ENCODE results near the gene IFITM5.
"Not testable (repeated sequence)": the region's sequence is repeated elsewhere in the genome, so short reads cannot be mapped to it uniquely, and the experiment has no call there.

The IFITM5 gene

DNA sequence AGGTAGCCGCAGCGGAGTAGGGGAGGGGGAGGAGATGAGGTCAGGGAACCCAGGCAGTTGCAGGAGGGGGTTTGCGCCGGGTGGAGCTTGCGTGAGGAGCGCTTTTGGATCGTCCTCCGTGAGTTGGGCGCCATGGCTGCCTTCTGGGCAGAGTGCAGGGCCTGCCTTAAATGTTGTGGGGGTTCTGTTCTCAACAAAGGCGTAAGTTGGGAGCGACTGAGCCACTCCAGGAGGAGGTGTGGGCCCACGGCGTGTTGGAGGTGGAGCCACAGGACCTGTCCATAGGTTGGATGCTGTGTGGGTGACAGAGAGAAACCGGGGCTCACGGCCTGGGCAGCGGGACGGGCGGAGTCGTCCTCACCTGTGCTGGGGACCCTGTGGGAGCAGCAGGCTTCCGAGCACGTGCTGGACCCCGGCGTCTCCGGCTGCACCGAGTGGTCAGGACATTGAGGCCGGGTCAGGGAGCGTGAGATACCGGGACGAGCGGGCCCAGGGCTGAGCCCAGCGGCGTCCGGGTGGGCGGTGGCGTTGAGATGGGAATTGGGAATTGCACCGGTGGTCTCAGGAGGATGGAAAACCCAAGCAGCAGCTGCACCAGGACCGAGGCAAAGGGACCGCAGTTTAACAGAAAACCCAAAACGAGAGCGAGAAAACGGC is 11.4 kb downstream of the IFITM5 start:
- TF ChIP-seq, protein P1, sequence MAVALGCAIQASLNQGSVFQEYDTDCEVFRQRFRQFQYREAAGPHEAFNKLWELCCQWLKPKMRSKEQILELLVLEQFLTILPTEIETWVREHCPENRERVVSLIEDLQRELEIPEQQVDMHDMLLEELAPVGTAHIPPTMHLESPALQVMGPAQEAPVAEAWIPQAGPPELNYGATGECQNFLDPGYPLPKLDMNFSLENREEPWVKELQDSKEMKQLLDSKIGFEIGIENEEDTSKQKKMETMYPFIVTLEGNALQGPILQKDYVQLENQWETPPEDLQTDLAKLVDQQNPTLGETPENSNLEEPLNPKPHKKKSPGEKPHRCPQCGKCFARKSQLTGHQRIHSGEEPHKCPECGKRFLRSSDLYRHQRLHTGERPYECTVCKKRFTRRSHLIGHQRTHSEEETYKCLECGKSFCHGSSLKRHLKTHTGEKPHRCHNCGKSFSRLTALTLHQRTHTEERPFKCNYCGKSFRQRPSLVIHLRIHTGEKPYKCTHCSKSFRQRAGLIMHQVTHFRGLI (tag by site-specific recombination; IDR thresholded peaks at IDR 0.05): no peak
- TF ChIP-seq, protein P2, sequence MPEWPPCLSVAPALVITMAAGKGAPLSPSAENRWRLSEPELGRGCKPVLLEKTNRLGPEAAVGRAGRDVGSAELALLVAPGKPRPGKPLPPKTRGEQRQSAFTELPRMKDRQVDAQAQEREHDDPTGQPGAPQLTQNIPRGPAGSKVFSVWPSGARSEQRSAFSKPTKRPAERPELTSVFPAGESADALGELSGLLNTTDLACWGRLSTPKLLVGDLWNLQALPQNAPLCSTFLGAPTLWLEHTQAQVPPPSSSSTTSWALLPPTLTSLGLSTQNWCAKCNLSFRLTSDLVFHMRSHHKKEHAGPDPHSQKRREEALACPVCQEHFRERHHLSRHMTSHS (tag by site-specific recombination; IDR thresholded peaks at IDR 0.05): no peak
- TF ChIP-seq, protein P3, sequence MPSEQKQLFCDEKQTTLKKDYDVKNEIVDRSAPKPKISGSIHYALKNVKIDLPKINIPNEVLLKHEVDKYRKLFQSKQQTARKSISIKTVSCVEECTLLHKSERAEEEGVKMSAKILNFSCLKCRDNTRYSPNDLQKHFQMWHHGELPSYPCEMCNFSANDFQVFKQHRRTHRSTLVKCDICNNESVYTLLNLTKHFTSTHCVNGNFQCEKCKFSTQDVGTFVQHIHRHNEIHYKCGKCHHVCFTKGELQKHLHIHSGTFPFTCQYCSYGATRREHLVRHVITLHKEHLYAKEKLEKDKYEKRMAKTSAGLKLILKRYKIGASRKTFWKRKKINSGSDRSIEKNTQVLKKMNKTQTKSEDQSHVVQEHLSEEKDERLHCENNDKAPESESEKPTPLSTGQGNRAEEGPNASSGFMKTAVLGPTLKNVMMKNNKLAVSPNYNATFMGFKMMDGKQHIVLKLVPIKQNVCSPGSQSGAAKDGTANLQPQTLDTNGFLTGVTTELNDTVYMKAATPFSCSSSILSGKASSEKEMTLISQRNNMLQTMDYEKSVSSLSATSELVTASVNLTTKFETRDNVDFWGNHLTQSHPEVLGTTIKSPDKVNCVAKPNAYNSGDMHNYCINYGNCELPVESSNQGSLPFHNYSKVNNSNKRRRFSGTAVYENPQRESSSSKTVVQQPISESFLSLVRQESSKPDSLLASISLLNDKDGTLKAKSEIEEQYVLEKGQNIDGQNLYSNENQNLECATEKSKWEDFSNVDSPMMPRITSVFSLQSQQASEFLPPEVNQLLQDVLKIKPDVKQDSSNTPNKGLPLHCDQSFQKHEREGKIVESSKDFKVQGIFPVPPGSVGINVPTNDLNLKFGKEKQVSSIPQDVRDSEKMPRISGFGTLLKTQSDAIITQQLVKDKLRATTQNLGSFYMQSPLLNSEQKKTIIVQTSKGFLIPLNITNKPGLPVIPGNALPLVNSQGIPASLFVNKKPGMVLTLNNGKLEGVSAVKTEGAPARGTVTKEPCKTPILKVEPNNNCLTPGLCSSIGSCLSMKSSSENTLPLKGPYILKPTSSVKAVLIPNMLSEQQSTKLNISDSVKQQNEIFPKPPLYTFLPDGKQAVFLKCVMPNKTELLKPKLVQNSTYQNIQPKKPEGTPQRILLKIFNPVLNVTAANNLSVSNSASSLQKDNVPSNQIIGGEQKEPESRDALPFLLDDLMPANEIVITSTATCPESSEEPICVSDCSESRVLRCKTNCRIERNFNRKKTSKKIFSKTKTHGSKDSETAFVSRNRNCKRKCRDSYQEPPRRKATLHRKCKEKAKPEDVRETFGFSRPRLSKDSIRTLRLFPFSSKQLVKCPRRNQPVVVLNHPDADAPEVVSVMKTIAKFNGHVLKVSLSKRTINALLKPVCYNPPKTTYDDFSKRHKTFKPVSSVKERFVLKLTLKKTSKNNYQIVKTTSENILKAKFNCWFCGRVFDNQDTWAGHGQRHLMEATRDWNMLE (tag by site-specific recombination; conservative IDR thresholded peaks at IDR 0.05; ENCODE audit: low read depth): no peak
- TF ChIP-seq ZNF184 (tag by site-specific recombination; IDR thresholded peaks at IDR 0.05) (no peak), SCRT2 (tag by site-specific recombination; IDR thresholded peaks at IDR 0.05) (no peak), ZNF214 (tag by site-specific recombination; IDR thresholded peaks at IDR 0.05; ENCODE audit: borderline replicate concordance) (no peak), KLF16 (tag by site-specific recombination; IDR thresholded peaks at IDR 0.05) (no peak), ZFP69B (tag by site-specific recombination; IDR thresholded peaks at IDR 0.05) (0 out of 2 replicates have a peak, but pooled peaks have one; percentile 46), SP2 (tag by site-specific recombination; IDR thresholded peaks at IDR 0.05) (0 out of 2 replicates have a peak, but pooled peaks have one; percentile 8), ZNF555 (tag by site-specific recombination; conservative IDR thresholded peaks at IDR 0.05) (no peak), ZSCAN30 (tag by site-specific recombination; IDR thresholded peaks at IDR 0.05) (no peak), ZNF558 (tag by site-specific recombination; IDR thresholded peaks at IDR 0.05) (no peak), ZBTB21 (tag by site-specific recombination; IDR thresholded peaks at IDR 0.05) (no peak)
- TF ChIP-seq, protein P4, sequence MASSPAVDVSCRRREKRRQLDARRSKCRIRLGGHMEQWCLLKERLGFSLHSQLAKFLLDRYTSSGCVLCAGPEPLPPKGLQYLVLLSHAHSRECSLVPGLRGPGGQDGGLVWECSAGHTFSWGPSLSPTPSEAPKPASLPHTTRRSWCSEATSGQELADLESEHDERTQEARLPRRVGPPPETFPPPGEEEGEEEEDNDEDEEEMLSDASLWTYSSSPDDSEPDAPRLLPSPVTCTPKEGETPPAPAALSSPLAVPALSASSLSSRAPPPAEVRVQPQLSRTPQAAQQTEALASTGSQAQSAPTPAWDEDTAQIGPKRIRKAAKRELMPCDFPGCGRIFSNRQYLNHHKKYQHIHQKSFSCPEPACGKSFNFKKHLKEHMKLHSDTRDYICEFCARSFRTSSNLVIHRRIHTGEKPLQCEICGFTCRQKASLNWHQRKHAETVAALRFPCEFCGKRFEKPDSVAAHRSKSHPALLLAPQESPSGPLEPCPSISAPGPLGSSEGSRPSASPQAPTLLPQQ (tag by site-specific recombination; IDR thresholded peaks at IDR 0.05): 0 out of 2 replicates have a peak, but pooled peaks have one; percentile 17
- TF ChIP-seq, protein P5, sequence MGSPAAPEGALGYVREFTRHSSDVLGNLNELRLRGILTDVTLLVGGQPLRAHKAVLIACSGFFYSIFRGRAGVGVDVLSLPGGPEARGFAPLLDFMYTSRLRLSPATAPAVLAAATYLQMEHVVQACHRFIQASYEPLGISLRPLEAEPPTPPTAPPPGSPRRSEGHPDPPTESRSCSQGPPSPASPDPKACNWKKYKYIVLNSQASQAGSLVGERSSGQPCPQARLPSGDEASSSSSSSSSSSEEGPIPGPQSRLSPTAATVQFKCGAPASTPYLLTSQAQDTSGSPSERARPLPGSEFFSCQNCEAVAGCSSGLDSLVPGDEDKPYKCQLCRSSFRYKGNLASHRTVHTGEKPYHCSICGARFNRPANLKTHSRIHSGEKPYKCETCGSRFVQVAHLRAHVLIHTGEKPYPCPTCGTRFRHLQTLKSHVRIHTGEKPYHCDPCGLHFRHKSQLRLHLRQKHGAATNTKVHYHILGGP (tag by site-specific recombination; IDR thresholded peaks at IDR 0.05): no peak
- TF ChIP-seq, protein P6, sequence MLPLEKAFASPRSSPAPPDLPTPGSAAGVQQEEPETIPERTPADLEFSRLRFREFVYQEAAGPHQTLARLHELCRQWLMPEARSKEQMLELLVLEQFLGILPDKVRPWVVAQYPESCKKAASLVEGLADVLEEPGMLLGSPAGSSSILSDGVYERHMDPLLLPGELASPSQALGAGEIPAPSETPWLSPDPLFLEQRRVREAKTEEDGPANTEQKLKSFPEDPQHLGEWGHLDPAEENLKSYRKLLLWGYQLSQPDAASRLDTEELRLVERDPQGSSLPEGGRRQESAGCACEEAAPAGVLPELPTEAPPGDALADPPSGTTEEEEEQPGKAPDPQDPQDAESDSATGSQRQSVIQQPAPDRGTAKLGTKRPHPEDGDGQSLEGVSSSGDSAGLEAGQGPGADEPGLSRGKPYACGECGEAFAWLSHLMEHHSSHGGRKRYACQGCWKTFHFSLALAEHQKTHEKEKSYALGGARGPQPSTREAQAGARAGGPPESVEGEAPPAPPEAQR (tag by site-specific recombination; IDR thresholded peaks at IDR 0.05): no peak
- TF ChIP-seq, protein P7, sequence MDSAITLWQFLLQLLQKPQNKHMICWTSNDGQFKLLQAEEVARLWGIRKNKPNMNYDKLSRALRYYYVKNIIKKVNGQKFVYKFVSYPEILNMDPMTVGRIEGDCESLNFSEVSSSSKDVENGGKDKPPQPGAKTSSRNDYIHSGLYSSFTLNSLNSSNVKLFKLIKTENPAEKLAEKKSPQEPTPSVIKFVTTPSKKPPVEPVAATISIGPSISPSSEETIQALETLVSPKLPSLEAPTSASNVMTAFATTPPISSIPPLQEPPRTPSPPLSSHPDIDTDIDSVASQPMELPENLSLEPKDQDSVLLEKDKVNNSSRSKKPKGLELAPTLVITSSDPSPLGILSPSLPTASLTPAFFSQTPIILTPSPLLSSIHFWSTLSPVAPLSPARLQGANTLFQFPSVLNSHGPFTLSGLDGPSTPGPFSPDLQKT (IDR thresholded peaks at IDR 0.05; ENCODE audit: borderline replicate concordance, low read depth, low read length): no peak
- H3K4me3 ChIP-seq (ENCODE audit: low read depth, low read length): peak overlapping the region; percentile 45
- H3K27ac ChIP-seq (ENCODE audit: extremely low read depth, low read depth, low read length): no peak overlapping the region
- ChIA-PET POLR2A (no interaction called here), CTCF (interaction anchor here (0.6 to 2.0 kb wide), 2 partner anchors 21 to 37 kb away, joined by 5 to 9 read pairs; no protein-coding TSS in a partner anchor)
- H3K4me1 ChIP-seq (ENCODE audit: control insufficient read depth, insufficient read depth, low read length): no peaks in the 10 kb centered on the region
- no peaks in the 10 kb centered on the region for H3K9me3 ChIP-seq (ENCODE audit: control insufficient read depth, insufficient read depth, low read depth, low read length)
- H3K36me3 ChIP-seq (ENCODE audit: control insufficient read depth in 2 of 2, insufficient read depth in 1 of 2, low read length in 2 of 2): peaks cover 0 to 17% of the 10 kb centered on the region in 2 experiments; a peak in 1 of 3 replicates

DNA sequence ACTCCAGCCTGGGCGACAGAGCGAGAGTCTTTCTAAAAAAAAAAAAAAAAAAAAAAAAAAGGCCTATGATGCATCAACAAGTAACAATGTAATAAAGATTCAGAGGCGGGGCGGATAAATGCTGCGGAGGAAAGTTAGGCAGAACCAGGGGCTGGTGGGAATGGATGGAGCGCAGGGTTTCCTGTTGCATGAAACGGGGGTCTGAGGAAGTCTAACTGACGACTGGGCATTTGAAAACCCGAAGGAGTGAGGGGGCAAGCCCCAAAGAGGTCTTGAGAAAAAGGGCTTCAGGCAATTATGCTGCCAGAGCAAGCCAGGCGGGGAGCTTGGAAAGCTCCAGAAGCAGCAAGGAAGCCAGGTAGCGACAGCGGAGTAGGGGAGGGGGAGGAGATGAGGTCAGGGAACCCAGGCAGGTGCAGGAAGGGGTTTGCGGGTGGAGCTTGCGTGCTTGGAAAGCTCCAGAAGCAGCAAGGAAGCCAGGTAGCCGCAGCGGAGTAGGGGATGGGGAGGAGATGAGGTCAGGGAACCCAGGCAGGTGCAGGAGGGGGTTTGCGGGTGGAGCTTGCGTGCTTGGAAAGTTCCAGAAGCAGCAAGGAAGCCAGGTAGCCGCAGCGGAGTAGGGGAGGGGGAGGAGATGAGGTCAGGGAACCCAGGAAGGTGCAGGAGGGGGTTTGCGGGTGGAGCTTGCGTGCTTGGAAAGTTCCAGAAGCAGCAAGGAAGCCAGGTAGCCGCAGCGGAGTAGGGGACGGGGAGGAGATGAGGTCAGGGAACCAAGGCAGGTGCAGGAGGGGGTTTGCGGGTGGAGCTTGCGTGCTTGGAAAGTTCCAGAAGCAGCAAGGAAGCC is 12.1 kb downstream of the IFITM5 start:
- CTCF ChIA-PET: interaction anchor here (0.6 to 2.0 kb wide), 3 partner anchors 36 to 163 kb away, joined by 3 to 9 read pairs (median 3); no protein-coding TSS in a partner anchor
- H3K36me3 ChIP-seq (ENCODE audit: control insufficient read depth in 2 of 2, insufficient read depth in 1 of 2, low read length in 2 of 2); POLR2A ChIA-PET; H3K9me3 ChIP-seq (ENCODE audit: control insufficient read depth, insufficient read depth, low read depth, low read length); H3K4me3 ChIP-seq (ENCODE audit: low read depth, low read length); H3K4me1 ChIP-seq (ENCODE audit: control insufficient read depth, insufficient read depth, low read length); H3K27ac ChIP-seq (ENCODE audit: extremely low read depth, low read depth, low read length): not testable (repeated sequence)

All from HEK293 (cell line).